ENCODE data around the gene MARK3.
A peak's percentile ranks its signal among the peaks of the same experiment; 100 is the strongest.

Gene MARK3

GRCh38 chr14:103528146-103528586 lies 143.0 kb downstream of the MARK3 start:
- peak in 1 of 2 donors; percentile 75 for DNase-seq

GRCh38 chr14:103528587-103529382 lies 143.6 kb downstream of the MARK3 start, which contains the start of gene TRMT61A:
Gene TRMT61A, plus strand, starts transcription at chr14:103529196. Its CDS starts 783 bp downstream, at chr14:103529979.
- H3K36me3 ChIP-seq = peaks cover 0 to 34% (median 7%) of the 10 kb centered on the region in 3 donors
- intact Hi-C loops (cut with DNase I; ENCODE audit: low total_unique reads) = no loop called here
- H3K27ac ChIP-seq = peak within 1 kb of the TSS; percentile 86 to 90
- no peaks in the 10 kb centered on the region for H3K27me3 ChIP-seq
- no peak for TF ChIP-seq CTCF (IDR thresholded peaks at IDR 0.05)
- H3K4me1 ChIP-seq = peaks cover 0 to 63% (median 55%) of the 10 kb centered on the region in 4 donors
- H3K9me3 ChIP-seq = no peaks in the 10 kb centered on the region
- DNase-seq = peak; percentile 90 to 96
- peak within 1 kb of the TSS; percentile 92 to 95 for H3K4me3 ChIP-seq

More at GRCh38 chr14:103528146-103528586, 143.0 kb downstream of the MARK3 start:
- peak overlapping the region; percentile 86 to 90 for H3K27ac ChIP-seq
- intact Hi-C loops (cut with DNase I; ENCODE audit: low total_unique reads) = no loop called here
- H3K27me3 ChIP-seq = no peaks in the 10 kb centered on the region
- no peaks in the 10 kb centered on the region for H3K9me3 ChIP-seq
- TF ChIP-seq CTCF (IDR thresholded peaks at IDR 0.05) = no peak
- H3K36me3 ChIP-seq = peaks cover 0 to 28% (median 7%) of the 10 kb centered on the region in 3 donors
- H3K4me3 ChIP-seq = peak overlapping the region; percentile 92 to 95
- peaks cover 0 to 59% (median 51%) of the 10 kb centered on the region in 4 donors for H3K4me1 ChIP-seq

GRCh38 chr14:103529383-103530365 lies 144.5 kb downstream of the MARK3 start:
- H3K36me3 ChIP-seq = peaks cover 0 to 43% (median 7%) of the 10 kb centered on the region in 3 donors
- H3K27me3 ChIP-seq = no peaks in the 10 kb centered on the region
- peak overlapping the region; percentile 86 to 90 for H3K27ac ChIP-seq
- H3K4me3 ChIP-seq = peak overlapping the region; percentile 92 to 95
- H3K9me3 ChIP-seq = no peaks in the 10 kb centered on the region
- H3K4me1 ChIP-seq = peaks cover 0 to 72% (median 64%) of the 10 kb centered on the region in 4 donors
- intact Hi-C loops (cut with DNase I; ENCODE audit: low total_unique reads) = no loop called here
- TF ChIP-seq CTCF (IDR thresholded peaks at IDR 0.05) = no peak
- peak in 1 of 2 donors; percentile 71 for DNase-seq

- Histone ChIP-seq H3K9me3 (no peaks in the 10 kb centered on the region), H3K36me3 (peaks cover 0 to 50% (median 7%) of the 10 kb centered on the region in 3 donors), H3K4me3 (peak overlapping the region in 1 of 2 donors; percentile 92), H3K27me3 (no peaks in the 10 kb centered on the region), H3K27ac (peak overlapping the region in 1 of 2 donors; percentile 86), H3K4me1 (peaks cover 0 to 79% (median 71%) of the 10 kb centered on the region in 4 donors)
- no peak for TF ChIP-seq CTCF (IDR thresholded peaks at IDR 0.05)
- intact Hi-C loops (cut with DNase I; ENCODE audit: low total_unique reads) = no loop called here
- DNase-seq = peak in 1 of 2 donors; percentile 65
These were observed 145.2 kb downstream of the MARK3 start for GRCh38 chr14:103530390-103530789.

GRCh38 chr14:103530831-103531230 lies 145.6 kb downstream of the MARK3 start:
- Histone ChIP-seq H3K4me3 (no peak overlapping the region), H3K27me3 (no peaks in the 10 kb centered on the region), H3K36me3 (peaks cover 0 to 54% (median 7%) of the 10 kb centered on the region in 3 donors), H3K27ac (peak overlapping the region in 1 of 2 donors; percentile 86), H3K4me1 (peaks cover 0 to 81% (median 72%) of the 10 kb centered on the region in 4 donors), H3K9me3 (no peaks in the 10 kb centered on the region)
- no peak for DNase-seq
- intact Hi-C loops (cut with DNase I; ENCODE audit: low total_unique reads) = no loop called here
- TF ChIP-seq CTCF (IDR thresholded peaks at IDR 0.05) = no peak
